ENCODE results near the gene SLC26A9. TPM values are rescaled to one million over a fixed set of nuclear protein-coding genes. Genes with fewer than 3 reads are reported as not detected.

Gene SLC26A9
- total and polyA plus RNA-seq, 12 donors, result 0.03 to 0.11 (median 0.04) TPM; not detected in 9

- no peaks in the 10 kb centered on the region for H3K27me3 ChIP-seq
- no peaks in the 10 kb centered on the region for H3K9me3 ChIP-seq (replicated peaks in 1 of 3)
- DNase-seq, result no peak
- H3K4me1 ChIP-seq (replicated peaks in 1 of 2), result no peaks in the 10 kb centered on the region
- intact Hi-C loops (cut with DNase I), result no loop called here
- WGBS, 4 donors, result 79 to 91% (median 88%) methylated on average over 4 of the region's 4 CpGs
- TF ChIP-seq CTCF (IDR thresholded peaks at IDR 0.05), result no peak
- TF ChIP-seq POLR2A (IDR thresholded peaks at IDR 0.05), result no peak
- H3K4me3 ChIP-seq, result no peak overlapping the region
- no peaks in the 10 kb centered on the region for H3K36me3 ChIP-seq (replicated peaks in 1 of 2)
- no peak overlapping the region for H3K27ac ChIP-seq
These were observed 28.8 kb upstream of the SLC26A9 start for GRCh38 chr1:205972081-205972480.

- no peaks in the 10 kb centered on the region for H3K27me3 ChIP-seq
- no peaks in the 10 kb centered on the region for H3K4me1 ChIP-seq (replicated peaks in 1 of 2)
- intact Hi-C loops (cut with DNase I), result no loop called here
- no peak for TF ChIP-seq POLR2A (IDR thresholded peaks at IDR 0.05)
- DNase-seq, result no peak
- no peak overlapping the region for H3K4me3 ChIP-seq
- 36 to 61% (median 53%) methylated on average over 4 of the region's 4 CpGs for WGBS, 4 donors
- no peaks in the 10 kb centered on the region for H3K36me3 ChIP-seq (replicated peaks in 1 of 2)
- no peaks in the 10 kb centered on the region for H3K9me3 ChIP-seq (replicated peaks in 1 of 3)
- no peak overlapping the region for H3K27ac ChIP-seq
These were observed 27.8 kb upstream of the SLC26A9 start for GRCh38 chr1:205971082-205971481.

GRCh38 chr1:205970486-205970885 is 27.2 kb upstream of the SLC26A9 start:
- H3K27me3 ChIP-seq, result no peaks in the 10 kb centered on the region
- no peaks in the 10 kb centered on the region for H3K36me3 ChIP-seq (replicated peaks in 1 of 2)
- intact Hi-C loops (cut with DNase I), result no loop called here
- TF ChIP-seq POLR2A (IDR thresholded peaks at IDR 0.05) (no peak), CTCF (IDR thresholded peaks at IDR 0.05) (no peak)
- no peak overlapping the region for H3K4me3 ChIP-seq
- DNase-seq, result no peak
- no peaks in the 10 kb centered on the region for H3K9me3 ChIP-seq (replicated peaks in 1 of 3)
- WGBS, 4 donors, result 26 to 47% (median 33%) methylated on average over 1 of the region's 1 CpG
- no peak overlapping the region for H3K27ac ChIP-seq
- no peaks in the 10 kb centered on the region for H3K4me1 ChIP-seq (replicated peaks in 1 of 2)

GRCh38 chr1:205969229-205969628 is 26.0 kb upstream of the SLC26A9 start:
- TF ChIP-seq POLR2A (IDR thresholded peaks at IDR 0.05) (no peak), CTCF (IDR thresholded peaks at IDR 0.05) (no peak)
- H3K27me3 ChIP-seq, result no peaks in the 10 kb centered on the region
- no peak for DNase-seq
- no peaks in the 10 kb centered on the region for H3K36me3 ChIP-seq (replicated peaks in 1 of 2)
- no peak overlapping the region for H3K27ac ChIP-seq
- no peaks in the 10 kb centered on the region for H3K9me3 ChIP-seq (replicated peaks in 1 of 3)
- no peaks in the 10 kb centered on the region for H3K4me1 ChIP-seq (replicated peaks in 1 of 2)
- WGBS, 4 donors, result 86 to 93% (median 90%) methylated on average over 8 of the region's 8 CpGs
- no peak overlapping the region for H3K4me3 ChIP-seq
- intact Hi-C loops (cut with DNase I), result no loop called here

- intact Hi-C loops (cut with DNase I), result no loop called here
- TF ChIP-seq POLR2A (IDR thresholded peaks at IDR 0.05) (no peak), CTCF (IDR thresholded peaks at IDR 0.05) (no peak)
- no peaks in the 10 kb centered on the region for H3K9me3 ChIP-seq (replicated peaks in 1 of 3)
- no peak for DNase-seq
- H3K36me3 ChIP-seq (replicated peaks in 1 of 2), result no peaks in the 10 kb centered on the region
- H3K4me1 ChIP-seq (replicated peaks in 1 of 2), result no peaks in the 10 kb centered on the region
- H3K27me3 ChIP-seq, result no peaks in the 10 kb centered on the region
- WGBS, 4 donors, result 81 to 88% (median 83%) methylated on average over 10 of the region's 10 CpGs
- H3K27ac ChIP-seq, result no peak overlapping the region
- H3K4me3 ChIP-seq, result no peak overlapping the region
These were observed 24.5 kb upstream of the SLC26A9 start for GRCh38 chr1:205967554-205968335.

All from adrenal gland (tissue), 12 donors.